Activated naive CD4-positive, alpha-beta T cell treated with anti-CD3 and anti-CD28 coated beads, Interleukin-2, amount 10 ng/mL, durations not matched to agents 7 days and 5 days (primary cell): ENCODE measurements around the gene XXYLT1.

Experiments used
- CTCF ChIA-PET: fragments of 350-600 bp; sonication (Branson Sonifier 250); formaldehyde crosslinking; loops from one replicate; lab custom pipeline; 2021; ENCODE audit warnings: antibody characterized with exemption; lab: Charles Lee
- DNase-seq: peaks from one replicate; pipeline ENCODE4 v3.0.0-alpha.2; 2020
- H3K27ac Mint-ChIP-seq: one replicate; pipeline ENCODE4 v1.8.0; 2021; ENCODE audit warnings: mild to moderate bottlenecking, moderate library complexity, mixed read lengths
- H3K27me3 Mint-ChIP-seq: one replicate; pipeline ENCODE4 v1.8.0; 2021; ENCODE audit warnings: mild to moderate bottlenecking, mixed read lengths
- H3K36me3 Mint-ChIP-seq: one replicate; pipeline ENCODE4 v1.8.0; 2021; ENCODE audit warnings: mixed read lengths
- H3K4me1 Mint-ChIP-seq: one replicate; pipeline ENCODE4 v1.8.0; 2021; ENCODE audit warnings: mixed read lengths
- H3K4me3 Mint-ChIP-seq: one replicate; pipeline ENCODE4 v1.8.0; 2021; ENCODE audit warnings: mild to moderate bottlenecking, moderate library complexity, mixed read lengths
- H3K9me3 Mint-ChIP-seq: one replicate; pipeline ENCODE4 v1.8.0; 2021; ENCODE audit warnings: mixed read lengths

Gene XXYLT1

DNA sequence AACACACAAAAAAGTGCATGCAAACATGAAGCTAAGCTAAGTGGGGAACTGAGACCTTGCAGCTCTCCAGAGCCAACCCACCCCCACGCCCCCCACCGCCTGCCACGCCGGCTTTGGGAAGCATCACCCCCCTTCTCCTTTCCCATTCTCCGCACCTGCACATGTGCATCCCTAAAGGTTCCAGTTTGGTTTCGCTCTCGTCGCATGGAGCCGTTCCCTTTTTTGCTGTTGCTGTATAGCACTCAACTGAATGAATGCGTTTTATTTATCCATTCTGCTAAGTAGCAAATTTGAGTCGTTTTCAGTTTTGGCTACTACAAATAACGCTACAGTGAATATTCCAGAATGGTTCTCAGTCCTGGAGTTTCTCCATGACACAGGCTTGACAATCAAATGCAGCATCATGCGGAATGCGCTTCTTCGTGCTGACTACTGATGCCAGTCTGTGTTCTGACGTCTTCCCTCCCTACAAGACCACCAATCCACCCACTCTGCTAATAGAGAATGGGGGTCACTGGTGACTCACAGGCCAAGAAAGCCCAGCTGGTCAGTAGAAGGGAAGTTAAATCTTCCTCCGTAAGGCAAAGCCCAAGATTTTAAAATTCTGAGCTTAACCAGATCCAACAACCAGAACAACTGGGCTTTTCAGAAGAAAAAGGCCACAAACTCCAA is 115.3 kb downstream of the XXYLT1 start:
- peaks cover 1% of the 10 kb centered on the region for H3K27me3 Mint-ChIP-seq
- no peak for DNase-seq
- peaks cover 12% of the 10 kb centered on the region for H3K4me1 Mint-ChIP-seq
- no peak overlapping the region for H3K4me3 Mint-ChIP-seq
- H3K36me3 Mint-ChIP-seq, result peaks cover 2% of the 10 kb centered on the region
- no peak overlapping the region for H3K27ac Mint-ChIP-seq
- CTCF ChIA-PET, result no interaction called here
- no peaks in the 10 kb centered on the region for H3K9me3 Mint-ChIP-seq

DNA sequence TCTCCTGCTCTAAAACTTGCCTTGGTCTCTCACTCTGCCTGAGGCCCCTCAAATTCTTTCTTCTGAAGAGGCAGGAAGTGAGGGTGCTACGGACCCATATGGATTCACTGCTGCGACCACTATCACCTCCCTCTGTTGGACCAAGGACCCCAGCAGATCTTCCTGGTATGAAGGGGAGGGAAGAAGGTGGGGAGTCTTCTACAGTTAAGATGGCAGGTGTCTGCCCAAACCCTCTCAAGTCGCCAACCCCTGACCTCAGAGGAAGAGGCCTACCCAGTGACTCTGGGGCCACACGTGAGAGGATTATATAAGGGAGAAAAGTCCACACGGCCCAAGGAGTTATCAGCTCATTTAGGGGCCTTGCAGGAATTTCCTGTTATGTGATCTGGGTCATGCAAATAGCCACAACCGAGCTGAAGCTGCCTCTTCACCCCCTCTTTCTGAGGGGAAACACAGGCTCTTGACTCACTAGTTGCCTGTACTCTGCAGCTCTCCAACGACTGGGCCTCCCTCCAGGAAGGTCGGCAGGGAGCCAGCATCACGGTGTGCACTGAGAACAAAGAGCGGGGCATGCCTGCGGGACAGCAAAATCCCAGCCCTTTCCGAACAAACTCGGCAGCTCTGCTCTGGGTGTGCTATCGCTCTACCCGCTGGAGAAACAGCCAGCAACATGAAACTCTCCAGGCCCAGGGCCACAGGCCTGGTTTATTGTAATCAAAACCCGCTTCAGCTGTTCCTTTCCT is 116.0 kb downstream of the XXYLT1 start:
- Mint-ChIP-seq H3K9me3 (no peaks in the 10 kb centered on the region), H3K36me3 (peaks cover 2% of the 10 kb centered on the region), H3K4me3 (no peak overlapping the region), H3K27ac (no peak overlapping the region), H3K27me3 (peaks cover 8% of the 10 kb centered on the region), H3K4me1 (peaks cover 19% of the 10 kb centered on the region)
- DNase-seq, result no peak
- CTCF ChIA-PET, result no interaction called here

DNA sequence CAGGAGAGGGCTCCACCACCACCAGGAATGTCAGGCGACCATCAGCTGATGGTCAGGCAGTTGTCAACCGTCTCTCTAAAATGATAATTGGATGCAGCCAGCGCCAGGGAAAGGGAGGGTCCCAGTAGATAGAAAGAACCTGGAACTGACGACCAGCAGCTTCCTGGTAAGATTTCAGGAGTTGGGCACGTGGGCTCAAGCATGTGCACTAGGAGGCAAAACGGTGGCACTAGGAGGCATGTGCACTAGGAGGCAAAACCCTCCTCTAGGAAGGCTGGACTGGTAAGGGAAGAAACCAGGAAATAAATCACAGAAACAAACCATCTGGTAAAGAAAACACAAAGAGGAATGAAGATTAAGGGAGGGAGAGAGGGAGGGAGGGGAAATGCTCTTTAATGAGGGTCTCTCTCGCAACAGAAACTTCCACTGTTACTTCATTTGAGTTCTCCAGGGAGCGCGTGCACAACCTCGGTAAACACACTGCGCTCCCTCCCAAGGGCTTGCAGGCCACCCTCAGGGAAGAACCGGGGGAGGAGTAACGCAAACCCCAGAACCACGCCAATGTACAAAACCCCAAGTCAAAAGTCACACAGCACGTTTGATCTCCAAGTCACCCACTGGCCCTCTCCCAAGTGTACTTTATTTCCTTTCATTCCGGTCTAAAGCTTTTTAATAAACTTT is 116.7 kb downstream of the XXYLT1 start:
- Mint-ChIP-seq H3K4me3 (no peak overlapping the region), H3K4me1 (peaks cover 20% of the 10 kb centered on the region), H3K27ac (no peak overlapping the region)

DNA sequence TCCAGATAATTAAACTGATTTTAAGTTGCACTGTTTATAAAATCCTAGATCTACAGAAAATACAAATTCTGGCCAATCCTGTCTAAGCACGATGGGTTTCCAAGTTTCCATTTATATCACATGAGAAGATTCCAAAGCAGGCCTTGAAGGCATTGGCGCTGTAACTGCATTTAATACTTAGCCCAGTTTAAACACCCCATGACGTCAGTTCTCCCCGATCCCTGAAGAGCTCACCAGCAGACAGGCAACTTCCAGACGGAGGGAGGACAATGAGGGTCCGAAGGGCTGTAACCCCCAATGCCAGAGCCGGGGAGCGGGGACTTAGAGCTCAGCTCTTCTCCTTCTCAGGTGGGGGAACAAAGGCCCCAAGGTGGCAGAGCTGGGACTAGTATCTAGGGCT is 117.3 kb downstream of the XXYLT1 start:
- Mint-ChIP-seq H3K9me3 (no peaks in the 10 kb centered on the region), H3K4me1 (peaks cover 21% of the 10 kb centered on the region), H3K36me3 (peaks cover 2% of the 10 kb centered on the region), H3K27ac (no peak overlapping the region), H3K4me3 (no peak overlapping the region), H3K27me3 (peaks cover 8% of the 10 kb centered on the region)
- DNase-seq, result no peak
- CTCF ChIA-PET, result interaction anchor here (0.9 kb wide), 1 partner anchor 99 kb away, joined by 4 read pairs; no protein-coding TSS in a partner anchor

More for the DNA sequence above, 116.7 kb downstream of the XXYLT1 start:
- peaks cover 8% of the 10 kb centered on the region for H3K27me3 Mint-ChIP-seq
- H3K36me3 Mint-ChIP-seq, result peaks cover 2% of the 10 kb centered on the region
- CTCF ChIA-PET, result interaction anchor here (0.9 kb wide), 1 partner anchor 99 kb away, joined by 4 read pairs; no protein-coding TSS in a partner anchor
- no peak for DNase-seq
- H3K9me3 Mint-ChIP-seq, result no peaks in the 10 kb centered on the region

DNA sequence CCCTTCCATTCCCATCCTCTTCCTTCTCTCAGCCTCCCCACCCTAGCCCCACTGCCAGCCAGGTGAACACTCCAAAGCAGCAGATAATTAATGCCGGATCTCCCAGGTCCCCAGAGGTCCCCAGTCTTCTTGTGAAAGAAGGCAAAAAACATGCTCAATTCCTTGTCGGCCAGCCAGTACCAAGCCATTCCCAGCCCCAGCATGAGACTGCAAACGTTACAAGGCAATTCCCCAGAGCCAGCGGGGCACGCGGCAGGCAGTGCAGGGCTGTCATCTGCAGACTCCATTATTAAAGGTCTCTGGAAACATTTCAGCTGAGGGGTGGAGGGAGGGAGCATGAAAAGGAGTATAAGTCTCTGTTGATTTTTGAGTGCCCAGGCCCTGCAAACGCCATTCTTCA is 117.8 kb downstream of the XXYLT1 start:
- peaks cover 2% of the 10 kb centered on the region for H3K36me3 Mint-ChIP-seq
- CTCF ChIA-PET, result no interaction called here
- H3K9me3 Mint-ChIP-seq, result no peaks in the 10 kb centered on the region
- peaks cover 8% of the 10 kb centered on the region for H3K27me3 Mint-ChIP-seq
- no peak overlapping the region for H3K27ac Mint-ChIP-seq
- peaks cover 26% of the 10 kb centered on the region for H3K4me1 Mint-ChIP-seq
- H3K4me3 Mint-ChIP-seq, result no peak overlapping the region
- no peak for DNase-seq

DNA sequence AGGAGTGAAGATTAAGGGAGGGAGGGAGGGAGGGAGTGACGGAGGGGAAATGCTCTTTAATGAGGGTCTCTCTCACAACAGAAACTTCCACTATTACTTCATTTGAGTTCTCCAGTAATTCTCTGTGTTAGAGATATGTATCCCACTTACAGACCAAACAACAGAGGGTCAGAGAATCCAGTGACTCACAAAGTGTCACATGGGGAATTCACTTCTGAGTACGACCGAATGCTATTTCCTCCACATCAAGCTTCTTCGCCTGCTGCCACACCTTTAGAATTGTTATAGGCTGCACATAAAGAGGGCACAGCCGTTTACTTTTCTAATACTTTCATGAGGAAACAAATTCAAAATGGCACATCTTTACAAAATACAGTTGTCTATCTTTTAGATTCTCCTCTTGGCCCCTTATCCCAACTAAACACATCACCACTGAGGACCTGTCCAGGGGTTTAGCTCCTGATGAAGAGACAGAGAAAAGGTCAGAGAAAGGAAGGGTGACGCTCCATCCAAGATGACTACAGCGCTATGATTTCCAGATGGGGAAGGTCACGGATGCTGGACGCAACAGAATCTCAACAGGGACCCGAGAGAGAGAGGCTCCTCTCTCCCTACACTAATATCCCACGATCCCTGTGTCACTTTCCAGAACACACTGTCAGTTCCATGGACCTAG is 119.0 kb downstream of the XXYLT1 start:
- Mint-ChIP-seq H3K36me3 (peaks cover 2% of the 10 kb centered on the region), H3K9me3 (no peaks in the 10 kb centered on the region), H3K27ac (no peak overlapping the region), H3K4me1 (peaks cover 32% of the 10 kb centered on the region), H3K4me3 (no peak overlapping the region), H3K27me3 (peaks cover 8% of the 10 kb centered on the region)
- no peak for DNase-seq
- CTCF ChIA-PET, result no interaction called here

GRCh38 chr3:195151402-195151801 is 119.6 kb downstream of the XXYLT1 start:
- Mint-ChIP-seq H3K4me3 (no peak overlapping the region), H3K27ac (no peak overlapping the region), H3K27me3 (peaks cover 8% of the 10 kb centered on the region), H3K36me3 (peaks cover 2% of the 10 kb centered on the region), H3K9me3 (no peaks in the 10 kb centered on the region), H3K4me1 (peaks cover 34% of the 10 kb centered on the region)
- CTCF ChIA-PET, result no interaction called here
- DNase-seq, result no peak

DNA sequence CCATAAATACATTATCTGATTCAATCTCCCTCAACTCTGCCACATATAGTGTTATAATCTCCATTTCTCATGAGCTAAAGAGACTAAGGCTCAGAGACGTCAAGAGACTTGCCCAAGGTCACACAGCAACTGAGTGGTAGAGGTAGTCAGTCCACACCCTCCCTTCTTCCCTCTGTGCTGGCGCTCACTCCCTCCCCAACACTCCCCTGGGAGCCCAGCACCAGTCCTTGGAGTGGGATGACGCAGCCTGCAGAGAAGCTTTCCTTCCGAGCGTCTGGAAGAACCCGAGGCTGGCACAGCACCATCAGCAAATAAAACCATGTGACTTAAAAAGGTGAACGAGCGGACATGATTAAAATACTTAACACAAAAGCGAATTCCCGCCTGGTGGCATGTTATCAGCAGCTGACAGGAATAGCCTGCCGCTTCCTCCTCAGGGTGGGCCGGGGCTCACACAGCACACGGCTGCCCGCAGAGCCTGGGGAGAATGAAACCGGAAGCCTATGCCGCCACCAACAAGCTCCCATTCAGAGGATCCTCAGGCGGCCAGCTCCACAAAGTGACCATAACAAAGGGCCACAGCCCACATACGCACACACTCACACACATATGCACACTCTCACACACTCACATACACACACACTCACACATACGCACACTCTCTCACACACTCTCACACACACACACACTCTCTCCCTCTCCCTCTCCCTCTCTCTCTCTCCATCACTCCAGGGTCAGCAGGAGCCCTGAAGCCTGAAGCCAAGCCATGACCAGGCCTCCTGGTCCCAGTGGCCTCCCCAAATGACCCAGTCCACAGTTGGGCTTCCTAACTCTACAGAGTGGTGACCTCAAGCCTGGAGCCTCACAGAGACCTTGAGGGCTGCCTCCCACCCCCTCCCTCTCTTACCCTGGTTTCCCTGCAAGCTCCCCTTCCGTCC is 120.5 kb downstream of the XXYLT1 start:
- peaks cover 2% of the 10 kb centered on the region for H3K36me3 Mint-ChIP-seq
- no peaks in the 10 kb centered on the region for H3K9me3 Mint-ChIP-seq
- CTCF ChIA-PET, result interaction anchor here (1.0 kb wide), 1 partner anchor 12 kb away, joined by 3 read pairs; no protein-coding TSS in a partner anchor
- no peak overlapping the region for H3K4me3 Mint-ChIP-seq
- peaks cover 8% of the 10 kb centered on the region for H3K27me3 Mint-ChIP-seq
- no peak overlapping the region for H3K27ac Mint-ChIP-seq
- peaks cover 34% of the 10 kb centered on the region for H3K4me1 Mint-ChIP-seq
- DNase-seq, result peak; percentile 36

DNA sequence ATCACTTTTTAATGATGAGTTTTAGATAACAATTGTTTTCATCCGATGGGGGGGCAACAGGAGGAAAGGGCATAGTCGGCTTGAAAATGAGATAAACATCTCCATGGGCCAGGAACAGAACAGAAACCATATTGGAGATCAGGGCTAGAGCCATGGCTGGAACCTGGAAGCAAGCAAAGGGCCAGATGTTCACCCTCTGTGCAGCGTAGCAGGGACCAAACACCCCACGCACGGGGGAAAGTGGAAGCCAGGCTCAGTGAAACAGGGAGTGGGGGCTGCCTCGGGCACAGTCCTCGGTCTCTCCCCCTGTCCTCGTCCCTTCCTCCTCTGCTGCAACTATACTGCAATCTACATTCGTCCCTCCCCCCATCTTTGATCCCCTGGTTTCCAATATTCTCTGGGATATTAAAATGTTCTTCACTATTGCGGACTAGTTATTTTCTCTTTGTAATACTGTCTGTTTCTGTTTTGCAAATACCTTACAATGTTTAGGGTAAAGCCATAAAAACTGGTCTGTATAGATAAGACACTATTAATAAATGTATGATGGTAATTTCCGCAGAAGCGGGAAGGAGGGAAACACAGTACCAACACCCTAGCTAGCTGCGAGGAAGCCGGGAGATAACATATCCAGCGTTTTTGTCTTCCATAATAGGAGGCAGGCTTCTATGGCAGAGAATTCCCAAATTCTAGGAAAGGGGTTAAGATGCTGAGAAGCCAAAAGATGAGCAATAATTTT is 121.5 kb downstream of the XXYLT1 start:
- CTCF ChIA-PET, result no interaction called here
- no peak for DNase-seq
- H3K27ac Mint-ChIP-seq, result no peak overlapping the region

DNA sequence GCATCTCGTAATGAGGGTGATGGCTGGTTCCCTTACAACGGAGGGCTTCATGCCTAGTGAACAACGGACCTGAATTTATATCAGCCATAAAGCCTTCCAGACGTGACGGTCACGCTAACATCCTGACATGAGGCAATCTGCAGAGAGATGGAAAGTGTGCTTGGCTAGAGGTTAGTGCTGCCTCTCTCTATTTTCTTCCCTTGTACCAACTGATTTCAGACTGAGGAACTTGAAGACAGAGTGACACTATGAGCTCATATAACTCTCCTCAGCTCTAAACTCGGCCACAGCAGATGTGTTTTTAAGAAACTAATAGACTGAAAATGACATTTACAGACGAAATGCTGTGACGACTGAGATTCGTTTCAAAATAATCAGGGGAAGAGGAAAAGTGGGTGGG is 122.4 kb downstream of the XXYLT1 start:
- no peak for DNase-seq
- H3K27ac Mint-ChIP-seq, result no peak overlapping the region

More for the DNA sequence above, 121.5 kb downstream of the XXYLT1 start:
- Mint-ChIP-seq H3K27me3 (peaks cover 8% of the 10 kb centered on the region), H3K4me1 (peaks cover 34% of the 10 kb centered on the region), H3K36me3 (peaks cover 2% of the 10 kb centered on the region), H3K9me3 (no peaks in the 10 kb centered on the region), H3K4me3 (no peak overlapping the region)

DNA sequence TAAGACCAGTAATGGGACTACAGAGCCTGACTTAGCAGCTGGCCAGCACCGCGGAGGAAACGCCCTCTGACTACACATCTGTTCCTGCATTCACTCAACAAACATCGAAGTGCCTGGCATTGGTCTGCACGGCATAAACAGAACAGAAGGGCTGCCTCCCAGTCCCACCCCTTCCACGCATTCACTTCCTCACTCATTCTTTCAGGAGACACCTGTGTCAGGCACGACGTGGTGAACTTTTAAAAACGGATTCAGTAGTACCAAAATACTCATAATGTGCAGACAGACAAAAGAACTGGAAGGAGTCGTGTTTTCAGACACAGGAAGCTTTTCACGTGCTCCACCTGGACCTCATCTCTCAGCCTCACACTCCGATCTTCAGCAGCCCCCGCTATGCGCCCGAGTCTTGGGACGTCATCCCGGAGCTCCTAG is 123.3 kb downstream of the XXYLT1 start:
- Mint-ChIP-seq H3K27ac (peak overlapping the region; percentile 33), H3K4me1 (peaks cover 30% of the 10 kb centered on the region), H3K36me3 (no peaks in the 10 kb centered on the region), H3K27me3 (peaks cover 8% of the 10 kb centered on the region), H3K9me3 (peaks cover 3% of the 10 kb centered on the region), H3K4me3 (peak overlapping the region; percentile 2)
- DNase-seq, result peak; percentile 63
- CTCF ChIA-PET, result no interaction called here

More for the DNA sequence above, 122.4 kb downstream of the XXYLT1 start:
- Mint-ChIP-seq H3K36me3 (no peaks in the 10 kb centered on the region), H3K4me3 (no peak overlapping the region), H3K27me3 (peaks cover 8% of the 10 kb centered on the region), H3K4me1 (peaks cover 30% of the 10 kb centered on the region), H3K9me3 (no peaks in the 10 kb centered on the region)
- CTCF ChIA-PET, result no interaction called here

GRCh38 chr3:195146131-195146530 is 124.8 kb downstream of the XXYLT1 start:
- peaks cover 30% of the 10 kb centered on the region for H3K4me1 Mint-ChIP-seq
- H3K4me3 Mint-ChIP-seq, result no peak overlapping the region
- CTCF ChIA-PET, result interaction anchor here (1.0 kb wide), 1 partner anchor 13 kb away, joined by 3 read pairs; no protein-coding TSS in a partner anchor
- peaks cover 8% of the 10 kb centered on the region for H3K27me3 Mint-ChIP-seq
- H3K9me3 Mint-ChIP-seq, result peaks cover 13% of the 10 kb centered on the region
- DNase-seq, result no peak
- no peak overlapping the region for H3K27ac Mint-ChIP-seq
- H3K36me3 Mint-ChIP-seq, result peaks cover 2% of the 10 kb centered on the region
